Measurements from ENCODE around the gene MOSMO.

- TF ChIP-seq CTCF (IDR thresholded peaks at IDR 0.05): no peak
- TF ChIP-seq EZH2 (IDR thresholded peaks at IDR 0.05; ENCODE audit: borderline replicate concordance, insufficient read depth, low read depth, low read length, poor library complexity, severe bottlenecking): no peak
Measured at GRCh38 chr16:22050963-22051362, 43.1 kb downstream of the MOSMO start.
